Loucy (cell line): ENCODE results near the gene LAMB4.
A peak's percentile ranks its signal among the peaks of the same experiment; 100 is the strongest.

ENCODE experiments used
- H2AFZ ChIP-seq: fragments of 200-600 bp; sonication (generic); 2 replicates; pipeline ENCODE4 v1.6.0; 2016; ENCODE audit warnings: antibody characterized with exemption, mild to moderate bottlenecking, low read length, moderate library complexity
- H3F3A ChIP-seq: fragments of 200-600 bp; 2 replicates; pipeline ENCODE4 v1.6.0; 2016; ENCODE audit warnings: antibody characterized with exemption, low read depth, mild to moderate bottlenecking
- H3K27me3 ChIP-seq: fragments of 200-600 bp; sonication (generic); 2 replicates; pipeline ENCODE4 v1.6.1; 2014; ENCODE audit warnings: low read length, mild to moderate bottlenecking; ENCODE audit not compliant: insufficient read depth, poor library complexity, severe bottlenecking
- H3K36me3 ChIP-seq: fragments of 200-600 bp; sonication (generic); 2 replicates; pipeline ENCODE4 v1.6.1; 2016; ENCODE audit warnings: low read length; ENCODE audit not compliant: insufficient read depth
- H3K4me1 ChIP-seq: fragments of 200-600 bp; sonication (generic); 2 replicates; pipeline ENCODE4 v1.5.1; 2014; ENCODE audit warnings: low read length, mild to moderate bottlenecking; ENCODE audit not compliant: insufficient read depth, poor library complexity, severe bottlenecking
- H3K4me2 ChIP-seq: fragments of 200-600 bp; sonication (generic); 2 replicates; pipeline ENCODE4 v1.6.0; 2014; ENCODE audit warnings: antibody characterized with exemption, low read length, low read depth, mild to moderate bottlenecking; ENCODE audit not compliant: poor library complexity, severe bottlenecking
- H3K4me3 ChIP-seq: fragments of 200-600 bp; sonication (generic); 2 replicates; pipeline ENCODE4 v1.5.1; 2014; ENCODE audit warnings: low read length, mild to moderate bottlenecking, mixed read lengths; ENCODE audit not compliant: poor library complexity, severe bottlenecking
- H3K79me2 ChIP-seq: fragments of 200-600 bp; sonication (generic); 2 replicates; pipeline ENCODE4 v1.6.1; 2014; ENCODE audit warnings: low read length; ENCODE audit not compliant: insufficient read depth
- H3K9ac ChIP-seq: fragments of 200-600 bp; sonication (generic); 2 replicates; pipeline ENCODE4 v1.6.0; 2014; ENCODE audit warnings: mild to moderate bottlenecking, low read depth, low read length, moderate library complexity; ENCODE audit not compliant: poor library complexity, severe bottlenecking
- H3K9me2 ChIP-seq: fragments of 200-600 bp; sonication (generic); replicated peaks from 2 replicates; pipeline ENCODE4 v1.6.1; 2016; ENCODE audit warnings: low read depth, low read length, mixed read lengths
- H3K9me3 ChIP-seq: fragments of 200-600 bp; sonication (generic); 2 replicates; pipeline ENCODE4 v1.6.1; 2014; ENCODE audit warnings: mild to moderate bottlenecking, antibody characterized with exemption, low read length, low read depth; ENCODE audit not compliant: insufficient read depth
- H4K20me1 ChIP-seq: fragments of 200-600 bp; sonication (generic); 2 replicates; pipeline ENCODE4 v1.6.0; 2014; ENCODE audit warnings: antibody characterized with exemption, low read length, mild to moderate bottlenecking; ENCODE audit not compliant: insufficient read depth, poor library complexity, severe bottlenecking
- CTCF ChIP-seq: fragments of 200-600 bp; sonication (generic); conservative IDR thresholded peaks from 2 replicates; pipeline ENCODE4 v1.5.1; 2014; ENCODE audit warnings: mild to moderate bottlenecking, antibody characterized with exemption, low read length
- EZH2phosphoT487 ChIP-seq: fragments of 200-600 bp; IDR thresholded peaks from 2 replicates; pipeline ENCODE4 v1.6.1; 2018; ENCODE audit warnings: antibody characterized with exemption, mild to moderate bottlenecking, moderate library complexity, borderline replicate concordance

LAMB4 gene

DNA sequence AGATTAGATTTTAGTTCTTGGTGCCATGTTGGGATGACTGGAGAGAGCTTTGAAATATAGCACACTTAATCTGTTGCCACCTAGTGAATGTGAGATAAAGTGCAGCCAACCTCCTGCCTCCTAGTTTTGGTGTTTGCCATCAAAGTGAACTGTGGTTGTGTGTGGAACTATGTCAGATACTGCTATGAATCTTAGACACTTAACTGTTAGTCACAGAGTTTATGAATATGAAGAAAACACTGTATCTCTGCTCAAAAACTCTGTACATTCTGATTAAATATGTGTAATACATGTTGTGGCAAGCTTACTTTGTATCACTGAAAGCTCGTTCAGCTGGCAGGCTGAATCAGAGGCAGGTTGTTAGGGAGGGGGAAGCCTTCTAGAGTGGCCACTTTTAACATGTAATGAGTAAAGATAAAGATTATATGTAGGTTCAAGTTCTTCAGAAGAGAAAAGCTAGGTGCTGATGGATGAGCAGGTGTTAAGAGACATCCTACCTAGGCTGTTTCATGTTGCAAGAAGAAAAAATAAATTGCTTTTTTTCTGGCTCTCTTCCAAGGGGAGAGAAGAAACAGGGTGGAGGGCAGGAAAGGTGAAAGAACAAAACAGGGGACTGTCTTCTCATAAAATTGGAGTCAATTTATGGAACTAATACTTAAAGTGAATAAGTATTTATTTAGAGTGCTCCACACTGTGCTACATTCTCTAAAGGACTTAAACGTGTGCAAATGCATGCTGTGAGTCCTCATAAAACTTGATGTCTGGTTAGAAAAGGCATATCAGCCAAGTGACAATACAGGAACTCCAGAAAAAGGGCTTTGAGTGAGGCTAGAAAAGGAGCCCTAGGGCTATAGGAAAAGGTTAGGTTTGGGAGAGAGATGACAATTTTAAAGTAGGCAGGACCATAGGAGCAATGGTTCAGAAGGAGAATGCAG lies 113.1 kb downstream of the LAMB4 start:
- Histone ChIP-seq H3K9ac (no peak overlapping the region), H3K4me3 (no peak overlapping the region), H3K9me2 (no peaks in the 10 kb centered on the region), H3K79me2 (no peaks in the 10 kb centered on the region), H3F3A (no peaks in the 10 kb centered on the region), H3K9me3 (no peaks in the 10 kb centered on the region), H2AFZ (peak overlapping the region; percentile 11; the same call in 1 of the 2 replicates), H3K4me2 (no peak overlapping the region), H3K36me3 (no peaks in the 10 kb centered on the region), H3K27me3 (no peaks in the 10 kb centered on the region), H3K4me1 (no peaks in the 10 kb centered on the region), H4K20me1 (no peaks in the 10 kb centered on the region)
- TF ChIP-seq EZH2phosphoT487 (no peak), CTCF (peak; percentile 61)

DNA sequence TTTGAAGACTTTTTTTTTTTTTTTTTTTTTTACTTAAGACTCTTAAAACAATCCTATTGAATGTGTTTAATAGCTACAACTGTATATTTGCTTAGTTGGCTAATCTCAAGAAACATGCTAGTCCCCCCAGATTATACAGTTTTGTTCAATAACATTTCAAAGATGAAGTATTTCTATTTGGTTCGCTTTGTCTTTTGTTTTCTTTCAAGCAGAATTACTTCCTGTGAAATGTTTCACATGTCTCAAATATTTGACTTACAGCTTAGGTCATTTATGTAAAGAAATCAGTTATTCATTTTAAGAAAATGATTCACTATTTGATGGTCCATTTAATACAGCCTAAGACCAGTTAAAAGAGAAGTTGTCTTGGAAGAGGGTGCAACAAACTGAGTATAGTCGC lies 114.4 kb downstream of the LAMB4 start:
- no peaks in the 10 kb centered on the region for H3K9me2 ChIP-seq
- no peaks in the 10 kb centered on the region for H3K36me3 ChIP-seq
- no peaks in the 10 kb centered on the region for H3K27me3 ChIP-seq
- no peak overlapping the region for H3K9ac ChIP-seq
- H3K4me1 ChIP-seq, result no peaks in the 10 kb centered on the region
- no peak for TF ChIP-seq CTCF
- no peak for TF ChIP-seq EZH2phosphoT487
- no peaks in the 10 kb centered on the region for H4K20me1 ChIP-seq
- H3F3A ChIP-seq, result no peaks in the 10 kb centered on the region
- H3K79me2 ChIP-seq, result no peaks in the 10 kb centered on the region
- H3K4me2 ChIP-seq, result no peak overlapping the region
- H2AFZ ChIP-seq, result no peak overlapping the region
- H3K4me3 ChIP-seq, result no peak overlapping the region
- no peaks in the 10 kb centered on the region for H3K9me3 ChIP-seq

GRCh38 chr7:108014747-108015682 lies 115.1 kb downstream of the LAMB4 start:
- Histone ChIP-seq H3K9me2 (no peaks in the 10 kb centered on the region), H3K4me1 (no peaks in the 10 kb centered on the region)

More at GRCh38 chr7:108014747-108015682, 115.1 kb downstream of the LAMB4 start:
- H3K36me3 ChIP-seq, result no peaks in the 10 kb centered on the region
- TF ChIP-seq CTCF (no peak), EZH2phosphoT487 (no peak)
- no peak overlapping the region for H3K9ac ChIP-seq
- H3F3A ChIP-seq, result no peaks in the 10 kb centered on the region
- H3K4me3 ChIP-seq, result no peak overlapping the region
- H4K20me1 ChIP-seq, result no peaks in the 10 kb centered on the region
- no peak overlapping the region for H2AFZ ChIP-seq
- H3K27me3 ChIP-seq, result no peaks in the 10 kb centered on the region
- H3K9me3 ChIP-seq, result no peaks in the 10 kb centered on the region
- no peak overlapping the region for H3K4me2 ChIP-seq
- no peaks in the 10 kb centered on the region for H3K79me2 ChIP-seq
